Activated CD8-positive, alpha-beta T cell treated with anti-CD3 and anti-CD28 coated beads, Interleukin-2, amount 10 ng/mL, durations not matched to agents 7 days and 5 days (primary cell): ENCODE data around the gene WDPCP. TPM values are rescaled to one million over a fixed set of nuclear protein-coding genes. Genes with fewer than 3 reads are reported as not detected.
"Not testable (repeated sequence)": the region's sequence is repeated elsewhere in the genome, so short reads cannot be mapped to it uniquely, and the experiment has no call there.

Experiments
- ATAC-seq: fragments of 150-1000 bp; cut with Tn5 transposase; one replicate; pipeline ENCODE4 v1.10.0; 2021; ENCODE audit warnings: moderate library complexity
- CTCF ChIA-PET: fragments of 350-600 bp; sonication (Branson Sonifier 250); formaldehyde crosslinking; loops from one replicate; lab custom pipeline; 2021; ENCODE audit warnings: antibody characterized with exemption; lab: Charles Lee
- POLR2A ChIA-PET: fragments of 350-600 bp; sonication (Branson Sonifier 250); formaldehyde crosslinking; loops from one replicate; lab custom pipeline; 2021; ENCODE audit warnings: antibody characterized with exemption; lab: Charles Lee
- DNase-seq: peaks from one replicate; pipeline ENCODE4 v3.0.0-alpha.2; 2020
- H3K27ac Mint-ChIP-seq: one replicate; pipeline ENCODE4 v1.8.0; 2021; ENCODE audit warnings: mild to moderate bottlenecking, mixed read lengths
- H3K27me3 Mint-ChIP-seq: one replicate; pipeline ENCODE4 v1.8.0; 2021; ENCODE audit warnings: low read depth, mixed read lengths
- H3K36me3 Mint-ChIP-seq: one replicate; pipeline ENCODE4 v1.8.0; 2021; ENCODE audit warnings: low read depth, mixed read lengths
- H3K4me1 Mint-ChIP-seq: one replicate; pipeline ENCODE4 v1.8.0; 2021; ENCODE audit warnings: low read depth, mixed read lengths
- H3K4me3 Mint-ChIP-seq: one replicate; pipeline ENCODE4 v1.8.0; 2021; ENCODE audit warnings: mild to moderate bottlenecking, mixed read lengths
- H3K9me3 Mint-ChIP-seq: one replicate; pipeline ENCODE4 v1.8.0; 2022; ENCODE audit warnings: mixed read lengths; ENCODE audit not compliant: insufficient read depth
- total RNA-seq, 2 experiments: library from RNA; stranded (reverse); gene quantifications; one replicate each; pipeline ENCODE4 v1.2.3, GENCODE V29; 2021

WDPCP gene
- total RNA-seq, 2 experiments from 2014 or later, result 7.6 to 8.8 TPM

DNA sequence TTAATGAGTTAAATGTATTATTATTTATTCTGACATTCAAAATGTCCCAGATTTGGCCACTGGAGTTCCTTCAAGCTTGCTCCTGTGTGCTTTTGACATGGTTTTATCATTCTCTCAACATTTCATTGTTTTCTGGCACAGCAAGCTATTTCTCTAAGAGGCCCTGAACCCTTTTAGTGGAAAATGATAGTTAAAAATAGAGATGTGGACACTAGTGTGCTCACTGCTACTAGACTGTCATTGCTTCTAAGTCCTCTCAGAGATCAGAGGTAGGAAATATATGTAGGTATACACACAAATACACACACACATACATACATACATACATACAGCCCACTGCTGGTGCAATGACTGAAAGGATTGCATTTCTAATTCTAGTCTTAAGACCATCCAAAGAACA lies 25.5 kb downstream of the WDPCP start:
- Mint-ChIP-seq H3K4me1 (peaks cover 2% of the 10 kb centered on the region), H3K27me3 (no peaks in the 10 kb centered on the region), H3K36me3 (peaks cover 14% of the 10 kb centered on the region), H3K4me3 (no peak overlapping the region), H3K27ac (no peak overlapping the region), H3K9me3 (peaks cover 24% of the 10 kb centered on the region)
- ChIA-PET POLR2A (no interaction called here), CTCF (no interaction called here)
- no peak for ATAC-seq
- DNase-seq, result no peak

DNA sequence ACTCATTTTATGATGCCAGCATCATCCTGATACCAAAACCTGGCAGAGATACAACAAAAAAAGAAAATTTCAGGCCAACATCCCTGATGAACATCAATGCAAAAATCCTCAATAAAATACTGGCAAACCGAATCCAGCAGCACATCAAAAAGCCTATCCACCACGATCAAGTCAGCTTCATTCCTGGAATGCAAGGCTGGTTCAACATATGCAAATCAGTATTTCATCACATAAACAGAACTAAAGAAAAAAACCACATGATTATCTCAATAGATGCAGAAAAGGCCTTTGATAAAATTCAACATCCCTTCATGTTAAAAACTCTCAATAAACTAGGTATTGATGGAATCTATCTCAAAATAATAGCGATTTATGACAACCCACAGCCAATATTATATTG lies 29.4 kb downstream of the WDPCP start:
- H3K4me1 Mint-ChIP-seq, DNase-seq, ATAC-seq, CTCF ChIA-PET, H3K27me3 Mint-ChIP-seq, POLR2A ChIA-PET, H3K4me3 Mint-ChIP-seq, H3K27ac Mint-ChIP-seq: not testable (repeated sequence)
- H3K9me3 Mint-ChIP-seq, result peaks cover 24% of the 10 kb centered on the region
- peaks cover 18% of the 10 kb centered on the region for H3K36me3 Mint-ChIP-seq

DNA sequence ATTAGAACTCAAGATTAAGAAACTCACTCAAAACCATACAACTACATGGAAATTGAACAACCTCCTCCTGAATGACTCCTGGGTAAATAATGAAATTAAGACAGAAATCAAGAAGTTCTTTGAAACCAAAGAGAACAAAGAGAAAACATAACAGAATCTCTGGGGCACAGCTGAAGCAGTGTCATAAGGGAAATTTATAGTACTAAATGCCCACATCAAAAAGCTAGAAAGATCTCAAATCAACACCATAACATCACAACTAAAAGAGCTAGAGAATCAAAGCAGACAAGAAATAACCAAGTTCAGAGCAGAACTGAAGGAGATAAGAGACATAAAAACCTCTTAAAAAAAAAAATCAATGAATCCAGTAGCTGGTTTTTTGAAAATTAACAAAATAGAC lies 30.5 kb downstream of the WDPCP start:
- not testable (repeated sequence) for H3K27ac Mint-ChIP-seq, H3K4me3 Mint-ChIP-seq
- CTCF ChIA-PET, result interaction anchor here (1.4 kb wide), 1 partner anchor 14 kb away, joined by 3 read pairs; no protein-coding TSS in a partner anchor

DNA sequence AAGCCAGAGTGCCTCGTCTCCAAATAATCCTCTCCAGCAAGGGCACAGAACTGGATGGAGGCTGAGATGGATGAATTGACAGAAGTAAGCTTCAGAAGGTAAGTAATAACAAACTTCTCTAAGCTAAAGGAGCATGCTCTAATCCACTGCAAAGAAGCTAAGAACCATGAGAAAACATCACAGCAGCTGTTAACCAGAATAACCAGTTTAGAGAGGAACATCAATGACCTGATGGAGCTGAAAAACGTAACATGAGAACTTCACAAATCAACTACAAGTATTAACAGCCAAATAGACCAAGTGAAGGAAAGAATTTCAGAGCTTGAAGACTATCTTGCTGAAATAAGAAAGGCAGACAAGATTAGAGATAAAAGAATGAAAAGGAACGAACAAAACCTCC lies 32.3 kb downstream of the WDPCP start:
- ATAC-seq, result no peak
- Mint-ChIP-seq H3K27ac (no peak overlapping the region), H3K36me3 (peaks cover 18% of the 10 kb centered on the region), H3K9me3 (peaks cover 24% of the 10 kb centered on the region), H3K4me3 (no peak overlapping the region), H3K27me3 (no peaks in the 10 kb centered on the region), H3K4me1 (peaks cover 5% of the 10 kb centered on the region)
- POLR2A ChIA-PET, result no interaction called here
- DNase-seq, result no peak
- CTCF ChIA-PET, result no interaction called here

More for the DNA sequence above, 30.5 kb downstream of the WDPCP start:
- H3K27me3 Mint-ChIP-seq, H3K4me1 Mint-ChIP-seq, DNase-seq, POLR2A ChIA-PET, ATAC-seq: not testable (repeated sequence)
- Mint-ChIP-seq H3K9me3 (peaks cover 24% of the 10 kb centered on the region), H3K36me3 (peaks cover 18% of the 10 kb centered on the region)

DNA sequence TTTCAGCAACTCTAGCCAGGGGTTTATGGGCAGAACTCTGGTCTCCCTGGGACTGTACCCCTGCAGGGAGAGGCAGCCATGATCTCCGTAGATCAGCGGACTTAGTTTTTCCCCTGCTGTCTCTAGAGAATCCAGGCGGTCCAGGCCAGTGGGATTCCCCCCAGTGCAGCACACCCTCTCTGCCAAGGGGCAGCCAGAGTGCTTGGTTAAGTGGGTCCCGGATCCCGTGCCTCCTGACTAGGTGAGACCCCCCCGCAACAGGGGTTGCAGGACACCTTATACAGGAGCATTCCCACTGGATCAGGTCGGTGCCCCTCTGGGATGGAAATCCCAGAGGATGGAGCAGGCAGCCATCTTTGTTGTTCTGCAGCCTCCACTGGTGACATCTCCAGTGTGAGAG lies 33.0 kb downstream of the WDPCP start:
- DNase-seq (no peak), ATAC-seq (no peak)
- ChIA-PET POLR2A (no interaction called here), CTCF (no interaction called here)
- Mint-ChIP-seq H3K36me3 (peaks cover 17% of the 10 kb centered on the region), H3K9me3 (peaks cover 24% of the 10 kb centered on the region), H3K27me3 (no peaks in the 10 kb centered on the region), H3K27ac (no peak overlapping the region), H3K4me1 (peaks cover 6% of the 10 kb centered on the region), H3K4me3 (no peak overlapping the region)

DNA sequence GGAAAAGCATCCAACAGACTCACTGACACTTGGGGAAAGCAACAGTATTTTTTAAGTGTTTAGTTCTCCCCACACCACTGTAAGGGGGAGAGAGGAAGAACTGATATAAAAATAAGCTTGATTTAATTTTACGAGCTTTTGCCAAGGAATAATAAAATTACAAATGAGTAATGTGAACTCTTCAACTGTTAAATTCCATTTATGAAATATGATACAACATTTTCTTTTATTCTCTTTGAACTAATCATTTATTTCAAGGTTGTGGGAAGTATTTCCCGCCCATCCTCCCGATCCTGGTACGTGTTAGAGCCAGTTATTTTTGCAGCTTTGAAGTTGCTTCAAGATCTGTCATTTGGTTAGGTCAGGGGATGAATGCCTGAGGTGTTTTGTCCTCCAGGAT lies 35.2 kb downstream of the WDPCP start:
- Mint-ChIP-seq H3K9me3 (peaks cover 13% of the 10 kb centered on the region), H3K27ac (no peak overlapping the region), H3K4me3 (no peak overlapping the region), H3K27me3 (no peaks in the 10 kb centered on the region), H3K36me3 (peaks cover 6% of the 10 kb centered on the region), H3K4me1 (peaks cover 7% of the 10 kb centered on the region)
- ATAC-seq (no peak), DNase-seq (no peak)
- CTCF ChIA-PET, result no interaction called here
- POLR2A ChIA-PET, result no interaction called here

DNA sequence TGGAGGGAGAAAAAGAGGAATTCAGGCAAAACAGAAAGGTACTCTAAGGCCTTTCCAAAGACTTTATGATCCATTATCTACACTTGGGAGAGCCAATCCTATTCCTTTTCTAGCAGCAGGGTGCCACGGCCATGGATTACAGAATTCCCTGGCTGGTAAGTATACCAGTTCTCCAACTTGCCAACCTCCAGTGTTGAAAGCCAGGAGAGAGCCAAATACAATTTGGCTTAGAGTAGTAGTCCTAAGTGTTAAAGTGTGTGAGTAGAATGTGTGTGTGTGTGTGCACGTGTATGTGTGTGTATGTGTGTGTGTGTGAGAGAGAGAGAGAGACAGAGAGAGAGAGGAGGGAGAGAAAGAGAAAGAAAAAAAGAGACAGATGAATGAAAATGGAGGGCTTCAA lies 43.3 kb downstream of the WDPCP start:
- ATAC-seq (no peak), DNase-seq (no peak)
- Mint-ChIP-seq H3K36me3 (no peaks in the 10 kb centered on the region), H3K27me3 (no peaks in the 10 kb centered on the region), H3K27ac (no peak overlapping the region), H3K9me3 (no peaks in the 10 kb centered on the region), H3K4me1 (no peaks in the 10 kb centered on the region), H3K4me3 (no peak overlapping the region)
- CTCF ChIA-PET, result no interaction called here
- POLR2A ChIA-PET, result no interaction called here

DNA sequence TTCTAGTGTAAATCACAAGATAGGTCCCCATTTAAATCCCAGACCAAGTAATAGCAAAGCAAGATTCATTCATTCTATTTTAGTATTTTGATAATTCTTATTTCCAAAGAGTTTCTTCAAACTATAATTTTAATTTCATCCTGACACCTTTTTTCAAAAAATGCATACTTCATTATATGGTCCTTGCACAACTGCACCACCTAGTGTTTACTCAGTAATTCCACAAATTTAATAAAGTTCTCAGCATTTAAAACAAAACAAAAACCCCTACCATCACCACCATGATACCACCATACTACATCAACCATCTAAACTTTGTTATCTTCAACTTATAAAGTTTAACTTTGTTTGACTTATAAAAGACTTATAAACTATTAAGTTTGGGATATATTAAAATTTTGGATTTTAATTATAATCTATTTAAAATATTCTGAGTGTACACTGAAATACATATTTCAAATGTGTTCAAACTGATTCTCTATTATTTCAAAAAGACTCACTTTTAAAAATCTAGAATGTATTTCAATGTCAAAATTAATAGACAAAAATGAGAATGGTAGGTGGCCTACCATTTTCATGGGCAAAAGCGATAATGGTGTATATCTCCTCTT lies 44.2 kb downstream of the WDPCP start:
- no peak overlapping the region for H3K4me3 Mint-ChIP-seq
- no peak for ATAC-seq

DNA sequence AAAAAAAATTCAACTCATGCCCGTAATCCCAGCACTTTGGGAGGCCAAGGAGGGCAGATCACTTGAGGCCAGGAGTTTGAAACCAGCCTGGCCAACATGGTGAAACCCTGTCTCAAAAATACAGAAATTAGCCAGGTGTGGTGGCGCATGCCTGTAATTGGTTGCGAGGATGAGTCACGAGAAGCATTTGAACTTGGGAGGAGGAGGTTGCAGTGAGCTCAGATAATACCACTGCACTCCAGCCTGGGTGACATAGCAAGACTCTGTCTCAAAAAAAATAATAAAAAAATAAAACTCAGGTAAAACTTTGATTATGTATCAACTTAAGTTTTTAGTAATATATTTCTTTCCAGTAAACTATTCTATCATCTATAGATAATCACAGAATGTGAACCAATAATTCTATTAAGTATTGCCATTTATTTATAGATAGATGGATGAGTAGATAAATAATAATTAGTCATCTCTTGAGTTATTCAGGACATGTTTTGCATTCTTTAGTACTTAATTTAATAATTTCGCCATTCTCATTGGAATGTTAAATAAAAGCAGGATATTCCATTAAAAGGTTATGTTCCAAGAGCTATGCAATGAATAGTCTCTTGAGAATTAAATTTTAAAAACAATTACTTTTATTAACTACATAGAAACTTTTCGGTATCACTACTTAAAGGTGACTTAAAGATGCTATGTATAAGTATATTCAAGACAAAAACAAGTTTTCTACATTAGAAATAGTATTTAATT lies 48.7 kb downstream of the WDPCP start:
- Mint-ChIP-seq H3K36me3 (peaks cover 3% of the 10 kb centered on the region), H3K27ac (no peak overlapping the region), H3K4me3 (no peak overlapping the region), H3K9me3 (no peaks in the 10 kb centered on the region), H3K4me1 (no peaks in the 10 kb centered on the region), H3K27me3 (no peaks in the 10 kb centered on the region)
- DNase-seq (no peak), ATAC-seq (no peak)
- CTCF ChIA-PET, result no interaction called here
- POLR2A ChIA-PET, result no interaction called here

More for the DNA sequence above, 44.2 kb downstream of the WDPCP start:
- no peaks in the 10 kb centered on the region for H3K36me3 Mint-ChIP-seq
- H3K27me3 Mint-ChIP-seq, result no peaks in the 10 kb centered on the region
- H3K9me3 Mint-ChIP-seq, result no peaks in the 10 kb centered on the region
- no peak overlapping the region for H3K27ac Mint-ChIP-seq
- no peaks in the 10 kb centered on the region for H3K4me1 Mint-ChIP-seq
- ChIA-PET POLR2A (no interaction called here), CTCF (interaction anchor here (1.0 to 1.3 kb wide), 3 partner anchors 13 to 464 kb away, joined by 3 read pairs; no protein-coding TSS in a partner anchor)
- no peak for DNase-seq

DNA sequence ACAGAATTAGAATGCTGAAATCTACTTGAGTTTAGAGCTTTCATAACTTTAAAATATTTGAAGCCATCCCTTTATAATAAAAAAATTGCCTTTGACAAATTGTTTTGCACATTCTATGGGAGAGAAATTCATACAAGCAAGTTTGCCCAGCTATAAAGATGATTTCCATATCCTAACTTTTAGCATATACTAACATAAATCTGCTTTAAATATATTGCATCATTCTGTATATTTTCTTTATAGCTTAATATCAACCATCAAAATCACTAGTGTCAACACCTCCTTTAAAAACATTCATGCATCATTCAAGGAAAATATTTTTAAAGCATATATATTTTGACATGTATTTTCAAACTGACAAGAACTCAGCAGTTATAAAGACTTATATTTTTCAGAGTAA lies 49.9 kb downstream of the WDPCP start:
- no peaks in the 10 kb centered on the region for H3K4me1 Mint-ChIP-seq
- peaks cover 3% of the 10 kb centered on the region for H3K36me3 Mint-ChIP-seq
- H3K27me3 Mint-ChIP-seq, result no peaks in the 10 kb centered on the region
- no peak for DNase-seq
- ChIA-PET POLR2A (interaction anchor here (0.7 kb wide), 1 partner anchor 1633 kb away, joined by 3 read pairs; the partner anchor contains the start of gene COMMD1), CTCF (no interaction called here)
- no peak overlapping the region for H3K27ac Mint-ChIP-seq
- H3K9me3 Mint-ChIP-seq, result no peaks in the 10 kb centered on the region
- no peak for ATAC-seq
- no peak overlapping the region for H3K4me3 Mint-ChIP-seq

DNA sequence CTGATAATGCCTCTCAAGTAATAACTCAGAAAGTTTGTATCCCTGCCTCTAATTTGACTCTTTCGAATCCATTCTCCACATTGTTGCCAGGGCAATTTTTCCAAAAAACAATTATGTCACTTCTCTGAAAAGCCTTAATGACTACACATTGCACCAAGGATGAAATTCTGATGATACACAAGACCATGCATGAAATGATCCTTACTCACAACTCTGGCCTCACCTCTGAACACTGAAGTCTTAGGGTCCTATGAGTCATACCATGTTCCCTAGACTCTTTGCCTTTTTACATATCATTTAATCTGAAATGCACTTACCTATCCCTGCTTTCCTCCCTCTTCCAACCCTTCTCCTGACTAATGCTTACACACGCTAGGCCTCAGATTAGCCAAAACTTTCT lies 51.0 kb downstream of the WDPCP start:
- Mint-ChIP-seq H3K9me3 (no peaks in the 10 kb centered on the region), H3K27me3 (no peaks in the 10 kb centered on the region), H3K36me3 (peaks cover 3% of the 10 kb centered on the region), H3K4me1 (no peaks in the 10 kb centered on the region), H3K4me3 (no peak overlapping the region), H3K27ac (no peak overlapping the region)
- ATAC-seq (no peak), DNase-seq (no peak)
- ChIA-PET CTCF (no interaction called here), POLR2A (no interaction called here)

DNA sequence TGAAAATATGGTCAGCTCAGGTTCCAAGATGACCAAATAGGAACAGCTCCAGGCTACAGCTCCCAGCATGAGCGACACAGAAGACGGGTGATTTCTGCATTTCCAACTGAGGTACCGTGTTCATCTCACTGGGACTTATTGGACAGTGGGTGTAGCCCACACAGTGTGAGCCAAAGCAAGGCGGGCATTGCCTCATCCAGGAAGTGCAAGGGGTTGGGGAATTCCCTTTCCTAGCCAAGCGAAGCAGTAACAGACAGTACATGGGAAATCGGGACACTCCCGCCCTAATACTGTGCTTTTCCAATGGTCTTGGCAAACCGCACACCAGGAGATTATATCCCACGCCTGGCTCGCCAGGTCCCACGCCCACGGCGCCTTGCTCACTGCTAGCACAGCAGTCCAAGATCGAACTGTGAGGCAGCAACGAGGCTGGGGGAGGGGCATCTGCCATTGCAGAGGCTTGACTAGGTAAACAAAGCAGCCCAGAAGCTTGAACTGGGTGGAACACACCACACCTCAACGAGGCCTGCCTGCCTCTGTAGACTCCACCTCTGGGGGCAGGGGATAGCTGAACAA lies 57.5 kb downstream of the WDPCP start:
- DNase-seq (no peak), ATAC-seq (no peak)
- Mint-ChIP-seq H3K27me3 (no peaks in the 10 kb centered on the region), H3K9me3 (peaks cover 8% of the 10 kb centered on the region), H3K27ac (no peak overlapping the region), H3K36me3 (no peaks in the 10 kb centered on the region), H3K4me3 (no peak overlapping the region), H3K4me1 (no peaks in the 10 kb centered on the region)
- CTCF ChIA-PET, result no interaction called here
- POLR2A ChIA-PET, result interaction anchor here (0.6 kb wide), 1 partner anchor 15 kb away, joined by 3 read pairs; no protein-coding TSS in a partner anchor
